ENCODE measurements around the gene MAPKAP1.
A peak's percentile ranks its signal among the peaks of the same experiment; 100 is the strongest.
"Not testable (repeated sequence)": the region's sequence is repeated elsewhere in the genome, so short reads cannot be mapped to it uniquely, and the experiment has no call there.

Gene MAPKAP1

DNA sequence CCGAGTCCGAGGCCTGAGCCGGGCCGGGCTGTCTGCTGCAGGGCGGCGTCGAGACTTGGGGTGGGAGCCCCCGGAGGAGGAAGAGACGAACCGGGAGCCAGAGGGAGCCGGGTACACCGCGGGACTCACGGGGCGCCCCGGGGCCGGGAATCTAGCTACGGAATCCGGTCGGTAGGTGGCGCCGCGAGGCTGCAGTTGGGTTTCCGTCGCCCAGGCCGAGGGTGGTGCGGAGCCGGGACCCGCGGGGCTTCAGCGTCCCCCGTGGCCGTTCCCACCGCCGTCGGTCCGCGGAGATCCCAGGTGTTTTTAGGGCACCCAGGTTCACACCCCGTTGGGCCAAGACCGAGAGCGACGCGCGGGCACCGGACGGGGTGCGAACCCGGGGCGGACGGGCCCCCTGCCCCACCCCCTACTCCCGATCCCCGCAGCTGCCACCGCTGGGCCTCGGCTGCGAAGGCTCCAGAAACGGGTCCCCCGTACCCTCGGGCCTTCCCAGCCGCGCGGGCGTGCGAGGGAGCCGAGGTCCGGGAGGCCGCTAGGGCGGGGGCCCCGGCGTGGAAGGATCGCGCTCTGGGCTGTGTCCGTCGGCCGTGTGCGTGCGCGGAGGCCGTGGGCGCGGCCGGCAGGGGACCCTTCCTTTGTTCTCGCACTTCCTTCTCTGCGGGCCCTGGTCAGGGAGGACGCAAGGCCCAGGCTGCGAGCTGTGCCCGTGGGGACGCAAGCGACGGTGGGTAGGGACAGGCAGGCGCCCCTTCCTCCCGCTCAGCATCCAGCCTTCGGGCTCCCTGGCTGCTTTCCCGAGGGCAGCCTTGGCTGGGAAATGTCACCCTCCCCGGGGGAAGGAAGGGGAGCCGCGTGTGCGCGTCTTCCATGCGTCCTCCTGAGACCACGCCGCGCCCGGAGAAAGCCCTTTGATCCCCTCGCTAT lies 298.8 kb downstream of the MAPKAP1 start:
- peak; percentile 58 to 96 (median 78) for DNase-seq
- intact Hi-C loops (cut with DNase I), result loop anchor here (2.0 to 5.0 kb wide), 5 partner anchors 224 to 1151 kb away; no protein-coding TSS in a partner anchor

DNA sequence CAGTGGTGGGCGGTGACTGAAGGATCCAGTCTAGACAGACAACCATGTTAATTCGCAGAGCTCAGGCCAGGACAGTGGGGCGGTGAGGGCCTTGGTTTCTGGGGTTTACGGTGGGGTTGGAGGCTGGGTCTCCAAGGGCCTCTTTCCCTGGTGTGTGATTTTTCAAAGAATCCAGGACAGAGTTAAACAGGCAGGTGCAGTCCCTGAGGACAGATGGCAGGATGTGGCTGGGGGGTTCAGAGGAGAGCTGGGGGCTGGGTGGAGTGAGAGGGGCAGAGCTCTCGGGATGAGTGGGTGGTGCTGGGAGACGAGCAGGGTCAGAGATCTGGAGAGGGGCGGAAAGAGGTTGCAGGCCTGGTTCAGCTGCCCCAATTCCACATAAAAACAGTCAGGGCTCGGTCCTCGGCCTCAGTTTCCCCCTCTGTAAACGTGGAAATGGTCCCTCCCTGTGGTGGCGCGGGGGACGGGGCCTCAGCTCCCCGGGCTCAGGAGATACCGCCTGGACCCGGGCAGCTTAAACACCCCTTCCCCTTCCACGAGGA lies 299.5 kb downstream of the MAPKAP1 start:
- no peak for DNase-seq
- intact Hi-C loops (cut with DNase I), result loop anchor here (5.0 kb wide), 4 partner anchors 225 to 1085 kb away; no protein-coding TSS in a partner anchor

DNA sequence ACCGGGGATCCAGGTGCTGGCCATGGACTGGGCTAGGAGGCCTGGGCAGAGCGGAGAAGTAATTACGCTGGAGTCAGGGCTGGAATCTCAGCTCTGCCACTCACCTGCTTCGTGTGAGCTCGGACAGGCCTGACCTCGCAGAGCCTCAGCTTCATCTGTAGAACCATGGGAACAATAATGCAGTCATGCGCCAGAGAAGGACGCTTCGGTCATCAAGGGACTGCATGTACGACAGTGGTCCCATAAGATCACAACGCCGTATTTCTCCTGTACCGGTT lies 300.3 kb downstream of the MAPKAP1 start:
- DNase-seq, result no peak
- intact Hi-C loops (cut with DNase I), result loop anchor here (5.0 kb wide), 4 partner anchors 226 to 1086 kb away; no protein-coding TSS in a partner anchor

DNA sequence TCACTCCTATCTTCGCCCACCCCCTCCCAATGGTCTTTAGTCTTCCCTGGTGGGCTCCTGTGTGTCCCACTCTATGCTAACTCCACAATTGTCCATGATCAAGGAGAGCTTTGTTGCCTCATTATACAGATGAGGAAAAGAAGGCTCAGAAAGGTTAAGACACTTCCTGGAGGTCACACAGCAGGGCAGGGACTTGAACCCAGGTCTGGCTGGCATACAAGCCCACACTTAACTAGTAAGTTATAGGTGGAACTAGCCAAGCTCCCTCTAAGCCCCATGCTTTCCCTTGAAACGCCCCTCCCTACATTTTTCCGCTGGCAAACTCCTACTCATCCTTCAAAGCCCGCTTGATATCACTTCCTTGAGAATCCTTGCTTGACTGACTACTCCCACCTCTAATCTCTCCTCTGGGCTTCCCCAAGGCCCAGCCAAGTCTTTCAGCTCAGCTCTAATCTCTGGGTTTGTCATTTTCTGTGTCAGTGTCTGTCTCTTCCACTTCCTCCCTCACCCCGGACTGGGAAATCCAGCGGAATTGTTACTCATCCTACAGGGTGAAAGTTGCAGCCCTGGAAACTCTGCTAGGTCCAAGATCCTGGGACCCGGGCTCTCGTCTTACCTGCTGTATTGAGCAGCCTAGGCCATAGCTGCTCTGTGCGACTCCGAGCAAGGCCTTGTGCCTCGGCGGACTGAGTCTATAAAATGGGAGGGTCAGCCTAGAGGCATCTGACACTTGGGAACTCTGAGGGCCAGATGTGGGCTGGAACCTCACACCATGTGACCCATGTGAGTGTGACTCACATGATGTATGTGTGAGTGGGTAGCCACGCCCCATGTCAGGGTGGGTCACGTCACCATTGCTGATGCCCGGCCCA lies 300.8 kb downstream of the MAPKAP1 start:
- DNase-seq, result no peak
- intact Hi-C loops (cut with DNase I), result loop anchor here (5.0 kb wide), 4 partner anchors 226 to 1086 kb away; no protein-coding TSS in a partner anchor

DNA sequence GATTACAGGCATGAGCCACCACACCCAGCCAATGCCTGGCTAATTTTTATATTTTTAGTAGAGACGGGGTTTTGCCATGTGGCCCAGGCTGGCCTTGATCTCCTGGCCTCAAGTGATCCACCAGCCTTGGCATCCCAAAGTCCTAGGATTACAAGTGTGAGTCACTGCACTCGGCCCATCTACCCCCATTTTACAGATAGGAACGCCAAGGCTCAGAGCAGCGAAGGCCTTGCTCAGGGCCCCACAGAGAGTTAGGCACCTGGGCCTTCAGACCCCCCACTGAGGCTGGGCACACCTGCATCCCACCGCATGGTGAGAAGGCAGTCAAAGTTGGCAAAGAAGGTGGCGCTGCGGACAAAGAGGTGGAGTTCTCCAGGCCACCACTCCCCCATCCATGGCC lies 302.3 kb downstream of the MAPKAP1 start:
- no peak for DNase-seq
- intact Hi-C loops (cut with DNase I), result loop anchor here (5.0 kb wide), 4 partner anchors 228 to 1088 kb away; no protein-coding TSS in a partner anchor

DNA sequence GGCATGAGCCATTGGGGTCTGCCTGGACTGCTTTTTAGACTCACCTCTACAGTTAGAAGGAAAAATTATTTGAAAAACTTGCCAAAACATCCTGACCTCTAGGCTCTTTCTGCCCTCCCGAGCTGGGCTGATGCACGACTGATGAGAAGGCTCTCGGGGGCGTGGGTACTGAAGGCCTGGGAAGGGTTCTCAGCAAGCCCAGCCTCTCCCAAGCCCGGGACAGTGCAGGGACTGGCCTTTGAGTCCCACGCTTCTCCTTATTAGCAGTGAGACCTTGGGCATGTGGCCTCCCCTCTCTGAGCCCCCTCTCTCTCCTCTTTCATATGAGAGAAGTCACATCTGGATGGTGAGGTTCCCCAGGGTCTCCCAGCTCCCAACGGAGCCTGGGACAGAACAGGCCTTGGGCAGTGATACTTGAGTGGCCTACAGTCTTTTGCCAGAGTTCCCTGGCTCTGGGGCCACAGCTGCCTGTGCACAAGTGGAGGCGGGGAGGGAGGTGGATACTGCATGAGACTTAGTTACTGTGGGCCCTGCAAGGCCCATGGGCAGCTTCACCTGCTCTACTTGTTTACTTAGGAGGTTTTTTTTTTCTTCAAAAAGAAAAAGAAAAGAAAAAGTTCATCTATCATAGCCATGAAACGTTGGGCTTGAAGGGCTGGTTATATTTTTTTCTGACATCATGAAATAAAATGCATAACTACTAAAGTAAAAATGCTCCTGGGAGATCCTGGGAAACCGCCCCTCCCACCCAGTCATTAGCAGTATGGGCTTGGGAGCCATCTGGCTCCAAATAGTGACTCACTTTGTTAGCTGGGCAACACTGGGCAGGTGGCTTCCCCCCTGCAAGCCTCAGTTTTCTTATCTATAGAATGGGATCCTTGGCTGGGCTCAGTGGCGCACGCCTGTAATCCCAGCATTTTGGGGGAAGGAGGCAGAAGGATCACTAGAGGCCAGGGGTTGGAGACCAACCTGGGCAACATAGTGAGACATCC lies 306.0 kb downstream of the MAPKAP1 start:
- DNase-seq, result no peak
- intact Hi-C loops (cut with DNase I), result no loop called here

DNA sequence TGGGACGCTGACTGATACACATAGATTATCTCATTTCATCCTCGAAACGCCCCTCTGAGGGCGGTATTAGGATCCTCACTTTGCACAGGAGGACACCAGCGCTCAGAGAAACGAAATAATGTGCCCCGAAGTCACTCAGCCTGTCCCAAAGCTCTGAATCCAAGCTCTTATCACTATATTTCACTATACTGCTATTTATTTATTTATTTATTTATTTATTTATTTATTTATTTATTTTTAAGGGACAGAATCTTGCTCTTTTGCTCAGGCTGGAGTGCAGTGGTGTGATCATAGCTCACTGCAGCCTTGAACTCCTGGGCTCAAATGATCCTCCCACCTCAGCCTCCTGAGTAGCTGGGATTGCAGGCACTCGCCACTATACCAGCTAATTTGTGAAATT lies 306.8 kb downstream of the MAPKAP1 start:
- DNase-seq; intact Hi-C loops (cut with DNase I): not testable (repeated sequence)

DNA sequence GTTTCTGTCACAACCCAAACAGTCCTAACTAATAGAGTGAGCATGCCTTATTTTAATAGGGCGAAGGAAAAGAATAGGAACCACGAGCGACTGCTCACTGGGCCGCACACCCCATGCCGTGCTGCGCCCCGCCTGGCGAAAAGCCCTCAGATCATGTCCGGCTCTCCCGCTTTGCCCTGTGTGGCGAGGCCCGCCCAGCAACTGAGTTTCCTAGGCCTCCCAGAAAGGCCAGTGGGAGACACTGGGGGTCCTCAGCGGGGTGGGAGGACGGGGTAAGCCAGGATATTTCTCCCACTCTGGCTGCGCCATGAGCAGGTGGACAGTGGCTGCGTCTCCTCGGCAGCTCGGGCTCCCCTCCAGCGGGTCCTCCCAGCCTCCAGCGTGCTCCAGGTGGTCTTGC lies 307.3 kb downstream of the MAPKAP1 start:
- intact Hi-C loops (cut with DNase I), result no loop called here
- no peak for DNase-seq

DNA sequence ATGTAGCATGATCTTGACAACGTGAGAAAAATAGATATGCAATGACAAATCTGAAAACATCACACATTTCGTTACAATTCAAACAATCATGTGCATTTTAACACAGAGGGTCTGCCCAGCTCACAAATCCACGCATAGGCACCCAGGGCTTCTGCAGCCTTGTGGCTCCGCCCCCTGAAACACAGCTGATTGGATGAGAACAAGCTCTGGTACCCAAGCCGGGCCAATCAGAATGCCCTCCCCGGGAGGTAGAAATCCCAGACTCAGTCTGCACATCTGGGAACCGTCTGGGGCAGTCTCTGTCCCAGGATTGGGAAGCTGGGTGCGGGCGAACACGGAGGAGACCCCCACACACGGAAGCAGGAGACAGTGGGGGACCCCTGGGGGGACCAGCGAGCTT lies 307.8 kb downstream of the MAPKAP1 start:
- intact Hi-C loops (cut with DNase I), result no loop called here
- no peak for DNase-seq

DNA sequence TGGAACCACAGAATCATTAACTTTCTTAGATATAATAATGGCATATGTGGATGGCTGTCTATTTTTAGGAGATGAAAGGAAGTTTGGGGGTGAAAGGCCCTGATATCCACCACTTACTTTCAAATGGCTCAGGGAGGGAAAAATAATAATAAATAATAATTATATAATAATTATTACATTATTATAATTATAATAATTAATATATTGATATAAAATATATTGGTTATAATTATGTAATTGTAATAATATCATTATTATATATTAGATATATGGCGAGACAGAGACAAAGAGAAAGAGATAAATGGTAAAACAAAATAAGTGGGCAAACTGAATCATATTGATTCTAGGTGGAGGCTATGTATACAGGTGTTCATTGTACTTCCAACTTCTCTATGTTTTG lies 308.8 kb downstream of the MAPKAP1 start:
- DNase-seq, result no peak
- intact Hi-C loops (cut with DNase I), result no loop called here

DNA sequence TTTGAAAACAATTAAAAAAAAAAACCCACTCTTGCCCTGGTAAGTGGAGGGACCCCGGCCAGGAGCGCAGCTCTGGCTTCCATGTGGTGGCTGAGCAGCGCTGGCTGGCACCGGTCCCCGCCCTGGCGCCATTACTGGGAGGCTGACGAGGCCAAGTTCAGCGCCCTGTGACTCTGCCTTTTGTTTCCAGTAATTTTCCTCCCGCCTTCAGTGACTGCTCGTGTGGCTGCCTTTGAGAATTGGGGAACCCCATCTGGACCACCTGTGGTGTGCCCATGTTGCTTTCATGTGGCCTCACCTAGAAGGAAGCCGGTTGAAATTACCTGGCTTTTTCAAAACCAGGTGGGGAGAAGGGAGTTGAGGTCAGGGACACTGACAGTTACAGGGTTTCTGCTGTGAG lies 309.3 kb downstream of the MAPKAP1 start:
- intact Hi-C loops (cut with DNase I), result no loop called here
- DNase-seq, result peak in 2 of 10 donors; percentile 26 to 47

DNA sequence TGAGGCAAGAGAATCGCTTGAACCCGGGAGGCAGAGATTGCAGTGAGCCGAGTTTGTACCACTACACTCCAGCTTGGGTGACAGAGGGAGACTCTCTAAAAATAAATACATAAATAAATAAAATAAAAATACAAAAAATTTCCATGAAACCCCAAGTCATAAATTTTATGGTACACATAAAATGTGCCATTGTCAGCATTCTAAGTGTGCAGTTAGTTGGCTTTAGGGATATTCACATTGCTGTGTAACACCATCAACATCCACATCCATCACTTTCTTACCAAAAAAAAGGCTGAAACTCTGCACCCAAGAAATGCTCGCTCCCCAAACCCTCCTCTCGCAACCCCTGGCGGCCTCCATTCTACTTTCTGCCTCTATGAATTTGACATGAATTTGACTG lies 310.2 kb downstream of the MAPKAP1 start:
- no peak for DNase-seq
- intact Hi-C loops (cut with DNase I), result no loop called here

DNA sequence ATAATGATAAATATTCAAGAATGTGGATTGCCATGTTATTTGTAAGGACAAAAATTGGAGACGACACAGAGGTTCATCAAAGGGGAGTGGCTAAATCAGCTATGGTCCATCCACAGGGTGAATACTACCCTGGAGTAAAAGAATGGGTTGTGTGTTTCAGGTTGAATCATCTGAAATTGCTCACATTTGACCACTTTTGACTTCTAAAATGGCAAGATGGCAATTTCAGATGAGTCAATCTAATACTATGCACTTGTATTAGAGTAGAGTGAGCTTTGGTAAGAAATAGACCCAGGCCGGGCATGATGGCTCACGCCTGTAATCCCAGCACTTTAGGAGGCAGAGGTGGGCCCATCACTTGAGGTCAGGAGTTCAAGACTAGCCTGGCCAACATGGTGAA lies 313.6 kb downstream of the MAPKAP1 start:
- intact Hi-C loops (cut with DNase I), result no loop called here
- no peak for DNase-seq

DNA sequence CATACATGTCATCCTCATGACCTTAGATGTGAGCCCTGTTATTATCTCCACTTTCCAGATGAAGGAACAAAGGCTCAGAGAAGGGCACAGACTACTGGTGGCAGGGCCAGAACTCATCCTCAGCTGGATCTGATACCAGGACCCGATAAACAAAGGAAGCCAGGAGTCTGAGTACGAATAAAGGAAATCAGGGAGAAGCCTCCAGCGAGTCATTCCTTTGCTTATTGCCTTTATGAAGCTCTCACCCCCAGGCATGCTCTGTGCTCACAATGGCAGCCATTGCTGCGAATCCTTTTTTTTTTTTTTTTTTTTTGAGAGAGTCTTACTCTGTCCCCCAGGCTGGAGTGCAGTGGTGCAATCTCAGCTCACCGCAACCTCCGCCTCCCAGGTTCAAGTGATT lies 315.3 kb downstream of the MAPKAP1 start:
- intact Hi-C loops (cut with DNase I), result no loop called here
- no peak for DNase-seq

DNA sequence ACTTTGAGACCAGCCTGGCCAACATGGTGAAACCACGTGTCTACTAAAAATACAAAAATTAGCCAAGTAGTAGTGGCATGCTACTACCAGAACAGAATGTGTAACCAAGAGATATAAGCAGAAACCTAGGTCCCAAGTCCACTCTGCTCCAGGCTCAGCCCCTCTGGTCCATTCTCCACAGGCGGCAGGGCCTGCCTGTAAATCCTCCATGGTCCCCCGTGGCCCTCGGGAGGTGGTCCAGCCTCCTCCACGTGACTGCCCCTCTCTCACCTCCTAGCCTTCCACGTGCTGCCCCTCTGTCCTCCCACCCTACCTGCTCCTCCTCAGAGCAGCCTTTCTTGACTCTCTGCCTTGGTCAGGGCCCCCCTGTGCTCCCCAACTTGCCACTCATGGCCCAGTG lies 318.0 kb downstream of the MAPKAP1 start:
- intact Hi-C loops (cut with DNase I), result no loop called here
- DNase-seq, result peak in 2 of 10 donors; percentile 58

DNA sequence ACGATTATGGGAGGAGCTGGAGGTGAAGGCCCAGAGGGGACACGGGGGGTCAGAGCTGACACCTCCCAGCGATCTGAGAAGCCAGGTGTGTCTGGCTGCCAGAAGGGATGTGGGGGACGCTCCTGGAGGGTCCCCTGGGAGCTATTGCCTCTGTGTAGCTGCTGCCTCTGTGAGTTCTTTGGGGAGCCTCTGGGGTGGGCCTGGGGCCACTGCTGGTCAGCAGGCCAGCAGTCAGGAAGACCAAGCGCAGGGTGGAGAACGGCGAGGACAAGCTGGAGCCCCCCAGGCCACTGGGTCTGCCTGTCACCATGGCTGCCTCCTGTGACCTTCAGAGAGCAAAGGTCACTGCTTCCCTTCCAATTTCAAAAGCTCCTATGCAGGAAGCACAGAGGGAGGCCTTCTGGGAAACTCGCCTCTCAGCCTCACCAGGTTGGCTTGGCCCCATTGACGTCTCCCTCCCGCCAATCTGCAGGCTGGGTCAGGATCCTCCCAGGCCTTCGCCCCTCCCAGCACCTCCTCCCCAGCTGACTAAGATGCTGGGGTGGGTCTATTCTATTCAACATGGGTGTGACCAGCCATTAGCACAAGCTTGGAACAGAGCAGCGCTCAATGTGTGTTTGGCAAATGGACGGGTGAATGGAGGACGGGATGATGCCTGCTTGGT lies 319.0 kb downstream of the MAPKAP1 start:
- intact Hi-C loops (cut with DNase I), result no loop called here
- peak in 2 of 10 donors; percentile 46 to 58 for DNase-seq
